GM19438 (cell line): ENCODE measurements around the gene DMKN.

ENCODE experiments used
- ATAC-seq: cut with Tn5 transposase; IDR thresholded peaks from one replicate; pipeline ENCODE4 v1.9.1; 2021; ENCODE audit warnings: low read depth; ENCODE audit not compliant: unreplicated experiment

Gene DMKN

DNA sequence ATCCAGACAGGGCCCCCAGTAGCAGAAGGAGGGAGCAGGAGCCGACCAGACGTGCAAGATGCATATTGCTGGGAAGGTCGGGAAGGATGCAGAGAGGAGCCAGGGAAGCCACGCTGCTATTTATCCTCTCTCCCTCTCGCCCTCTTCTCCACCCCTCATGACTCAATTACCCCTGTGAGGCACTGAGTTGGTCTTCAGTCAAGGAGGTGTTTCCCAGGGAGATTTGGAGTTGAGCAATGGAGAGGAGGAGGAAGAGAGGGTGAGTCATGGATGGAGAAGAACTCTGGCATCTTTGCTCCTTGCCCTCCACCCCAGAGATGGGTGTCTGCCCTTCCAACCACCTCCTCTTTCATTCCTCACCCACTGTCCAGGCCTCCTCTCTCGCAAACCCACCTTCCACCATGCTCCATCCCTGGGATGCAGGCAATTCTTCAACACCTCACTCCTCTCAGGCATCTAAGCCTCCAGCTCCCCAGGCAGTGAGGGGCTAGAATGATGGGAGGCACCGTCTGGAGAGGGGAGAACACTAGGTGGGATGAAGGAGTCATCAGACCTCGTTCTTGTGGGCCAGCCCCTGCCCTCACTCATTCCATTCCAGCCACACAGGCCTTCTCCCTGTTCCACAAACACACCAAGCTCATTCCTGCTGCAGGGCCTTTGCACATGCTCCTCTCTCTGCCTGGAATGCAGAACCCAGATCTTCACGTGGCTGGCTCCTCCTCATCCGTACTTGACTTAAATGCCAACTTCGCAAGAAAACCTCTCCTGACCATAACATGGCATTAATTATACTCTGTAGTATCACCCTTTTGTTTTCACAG is 15.0 kb upstream of the DMKN start, which contains the start of gene SBSN:
TSS of gene SBSN (minus strand) at position 94 of the 821 bp plus-strand sequence. CDS start at position 64, 30 bp downstream.
- ATAC-seq, result no peak

DNA sequence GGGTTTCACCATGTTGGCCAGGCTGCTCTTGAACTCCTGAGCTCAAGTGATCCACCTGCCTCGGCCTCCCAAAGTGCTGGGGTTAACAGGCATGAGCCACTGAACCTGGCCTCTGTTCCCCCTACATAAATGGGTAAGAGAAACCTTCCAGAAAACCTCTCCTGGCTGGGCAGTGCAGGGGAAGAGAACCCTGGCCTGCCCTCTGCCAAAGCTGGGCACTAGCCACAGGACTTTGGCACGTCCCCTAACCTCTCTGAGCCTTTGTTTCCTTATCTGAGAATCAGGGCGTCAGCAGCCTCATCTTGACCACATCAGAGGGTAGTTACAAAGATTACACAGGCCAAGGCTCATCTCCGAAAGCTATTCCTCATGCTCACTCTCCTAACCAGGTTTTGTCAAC is 12.4 kb upstream of the DMKN start:
- ATAC-seq, result no peak

DNA sequence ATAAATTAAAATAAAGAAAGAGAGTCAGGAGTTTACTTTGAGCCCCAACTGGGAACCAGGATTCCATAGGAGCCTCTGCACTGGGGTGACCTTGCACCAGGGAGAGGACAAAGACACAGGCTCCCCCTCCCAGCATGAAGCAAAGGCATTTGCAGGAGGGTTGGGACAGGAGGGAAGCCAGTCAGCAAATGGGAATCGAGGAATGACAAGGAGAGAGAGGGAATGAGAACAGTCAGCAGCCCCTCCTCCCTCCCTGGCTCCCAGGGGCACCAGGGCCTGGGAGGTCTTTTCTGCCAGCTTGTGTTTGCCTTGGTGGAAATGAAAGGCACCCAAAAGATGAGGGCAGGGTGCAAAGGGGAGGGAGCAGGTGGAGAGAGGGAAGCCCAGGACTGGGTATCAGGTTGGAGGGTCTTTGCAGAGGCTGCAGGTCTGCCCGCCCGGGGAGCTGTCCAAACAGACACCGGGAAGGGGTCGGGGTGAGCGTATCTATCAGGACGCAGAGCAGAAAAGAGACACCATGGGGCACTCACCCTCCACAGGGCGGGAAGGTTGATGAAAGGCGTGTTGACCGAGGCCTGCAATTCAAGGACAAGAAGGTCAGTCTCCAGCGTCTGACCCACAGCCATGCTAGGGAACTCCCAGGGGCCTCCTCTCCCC is 10.9 kb upstream of the DMKN start:
- no peak for ATAC-seq

DNA sequence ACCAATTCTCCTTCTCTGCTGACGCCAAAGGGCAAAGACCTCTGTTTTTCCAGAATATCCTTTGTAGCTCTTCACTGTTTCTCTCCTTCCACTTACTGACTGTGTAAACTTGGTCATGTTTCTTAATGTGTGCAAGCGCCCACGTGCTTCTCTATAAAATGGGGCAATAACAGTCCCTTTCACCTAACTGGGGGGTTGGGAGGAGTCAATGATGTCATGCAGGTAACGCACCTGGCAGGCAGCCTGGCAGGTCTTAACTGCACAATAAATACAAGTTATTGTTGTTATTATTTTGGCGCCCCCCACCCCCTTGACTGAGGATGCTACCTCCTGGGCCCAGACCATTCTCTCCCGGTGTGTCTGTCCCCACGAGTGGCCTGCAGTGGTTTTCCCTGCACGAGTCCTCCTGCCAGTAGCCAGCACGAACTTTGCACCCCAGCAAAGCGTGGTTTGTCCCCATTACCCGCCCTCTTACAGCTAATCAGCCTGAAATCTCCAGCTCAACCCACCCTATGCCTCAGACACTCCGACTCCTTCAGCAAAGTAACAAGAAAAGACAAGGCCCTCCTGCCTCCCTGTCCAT is 9.4 kb upstream of the DMKN start:
- no peak for ATAC-seq

DNA sequence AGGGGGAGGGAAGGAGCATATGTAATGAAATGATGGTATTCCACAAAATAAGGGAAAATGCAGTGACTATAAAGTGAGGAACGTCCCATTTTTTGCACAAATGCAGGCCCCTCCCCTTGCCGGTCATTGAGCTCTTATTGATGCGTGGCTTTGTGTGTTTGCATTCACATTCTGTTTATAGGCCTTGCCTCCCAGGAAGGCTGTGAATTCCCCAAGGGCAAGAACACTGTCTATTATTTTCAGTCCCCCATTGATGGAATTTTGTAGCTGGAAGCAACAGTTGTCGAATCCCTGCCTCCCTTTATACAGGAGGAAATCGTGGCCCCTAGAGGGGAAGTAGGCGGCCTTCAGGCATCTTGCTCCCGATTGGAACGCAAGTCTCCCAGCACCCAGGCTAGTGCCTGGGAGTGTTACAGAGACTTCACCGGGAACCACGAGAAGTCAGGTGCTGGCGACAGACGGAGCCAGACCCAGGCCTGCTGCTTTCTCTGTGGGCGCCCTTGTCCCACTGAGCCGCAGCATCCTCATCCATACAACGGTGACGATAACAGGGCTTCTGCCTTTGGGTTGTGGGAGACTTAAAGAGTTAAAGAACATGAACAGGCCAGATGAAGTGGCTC is 7.8 kb upstream of the DMKN start:
- no peak for ATAC-seq

DNA sequence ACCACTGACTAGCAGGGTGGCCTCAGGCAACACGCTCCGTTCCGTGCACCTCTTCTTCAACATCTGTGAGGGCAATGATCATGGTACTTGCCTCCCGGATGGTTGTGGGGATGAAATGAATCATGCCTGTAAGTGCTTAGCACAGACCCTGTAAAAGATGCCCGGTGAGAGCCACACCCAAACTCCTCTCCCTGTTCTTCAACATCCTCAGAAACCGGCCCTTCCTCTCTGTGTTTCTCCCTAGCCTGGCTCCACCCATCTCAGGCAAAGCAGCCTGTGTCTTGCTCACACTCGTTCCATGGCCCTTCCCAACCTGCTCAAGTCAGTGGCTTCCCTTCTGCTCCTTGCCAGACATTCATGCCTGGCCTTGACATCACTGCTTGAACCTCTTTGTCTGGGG is 5.8 kb upstream of the DMKN start:
- ATAC-seq, result no peak

DNA sequence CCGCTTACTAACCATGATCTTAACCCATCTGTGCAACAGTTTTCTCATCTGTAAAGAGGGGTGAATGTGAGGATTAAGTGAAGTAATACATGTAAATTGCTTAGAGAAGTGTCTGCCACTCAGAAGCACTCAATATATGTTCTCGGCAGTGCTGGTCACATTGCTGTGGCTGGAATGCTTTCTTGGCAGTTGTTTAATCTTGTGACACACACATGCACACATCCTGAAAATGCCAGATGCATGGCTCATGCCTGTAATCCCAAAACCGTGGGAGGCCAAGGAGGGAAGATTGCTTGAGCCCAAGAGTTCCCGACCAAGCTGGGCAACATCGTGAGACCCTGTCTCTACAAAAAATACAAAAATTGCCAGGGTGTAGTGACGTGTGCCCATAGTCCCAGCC is 4.9 kb upstream of the DMKN start:
- ATAC-seq, result no peak

DNA sequence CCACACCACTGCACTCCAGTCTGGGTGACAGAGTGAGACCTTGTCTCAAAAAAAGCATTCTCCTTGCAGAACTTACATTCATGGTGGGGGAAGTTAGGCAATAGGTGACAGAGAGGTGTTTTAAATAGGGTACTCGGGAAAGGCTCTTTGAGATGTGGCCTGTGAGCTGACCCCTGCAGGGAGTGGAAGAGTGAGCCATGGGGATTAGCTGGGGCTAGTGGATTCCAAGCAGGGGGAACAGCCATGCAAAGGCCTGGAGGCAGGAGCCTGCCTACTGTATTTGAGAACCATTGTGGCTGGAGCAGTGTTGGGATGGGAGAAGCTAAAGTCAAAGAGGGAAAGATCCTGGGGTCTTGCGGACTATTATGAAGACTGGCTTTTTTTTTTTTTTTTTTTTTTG is 3.9 kb upstream of the DMKN start:
- ATAC-seq, result no peak

DNA sequence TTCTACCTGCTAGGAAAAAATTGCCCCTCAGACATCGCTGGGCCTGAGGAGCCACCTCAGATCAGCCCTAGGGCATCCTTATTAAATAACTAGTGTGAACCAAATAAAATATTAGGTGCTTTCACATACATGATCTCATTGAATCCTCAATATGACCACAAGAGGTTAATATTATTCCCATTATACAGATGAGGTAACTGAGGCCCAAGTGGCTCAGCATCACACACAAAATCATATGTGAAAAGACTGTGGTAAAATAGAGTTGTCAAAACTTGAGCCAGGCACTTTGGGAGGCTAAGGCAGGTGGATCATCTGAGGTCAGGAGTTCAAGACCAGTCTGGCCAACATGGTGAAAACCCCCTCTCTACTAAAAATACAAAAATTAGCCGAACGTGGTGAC is 2.9 kb upstream of the DMKN start:
- no peak for ATAC-seq

DNA sequence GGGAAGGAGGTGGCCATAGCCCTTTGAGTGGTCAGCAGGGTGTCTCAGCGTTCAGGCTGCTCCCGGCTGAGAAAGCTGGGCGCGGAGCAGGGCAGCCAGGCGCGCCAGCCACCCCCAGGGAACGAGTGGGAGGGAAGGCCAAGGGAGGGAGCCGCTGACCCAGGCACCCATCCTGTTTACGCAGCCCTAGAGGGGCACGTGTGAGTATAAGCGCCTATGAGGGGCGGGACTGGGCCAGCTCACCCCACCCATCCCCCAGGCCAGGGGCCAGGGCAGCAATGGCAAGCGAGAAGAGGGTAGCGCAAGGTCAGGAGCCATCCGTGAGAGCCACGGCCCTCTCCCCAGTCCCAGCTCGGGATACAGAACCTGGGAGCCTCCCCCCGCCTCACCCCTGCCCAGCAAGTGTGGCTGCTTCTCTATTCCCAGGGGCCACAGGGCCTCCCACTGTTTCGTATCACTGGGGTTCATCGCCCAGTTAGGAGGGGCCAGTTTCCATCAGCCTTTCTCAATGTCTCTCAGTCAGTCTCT is 897 bp upstream of the DMKN start:
- ATAC-seq, result no peak

DNA sequence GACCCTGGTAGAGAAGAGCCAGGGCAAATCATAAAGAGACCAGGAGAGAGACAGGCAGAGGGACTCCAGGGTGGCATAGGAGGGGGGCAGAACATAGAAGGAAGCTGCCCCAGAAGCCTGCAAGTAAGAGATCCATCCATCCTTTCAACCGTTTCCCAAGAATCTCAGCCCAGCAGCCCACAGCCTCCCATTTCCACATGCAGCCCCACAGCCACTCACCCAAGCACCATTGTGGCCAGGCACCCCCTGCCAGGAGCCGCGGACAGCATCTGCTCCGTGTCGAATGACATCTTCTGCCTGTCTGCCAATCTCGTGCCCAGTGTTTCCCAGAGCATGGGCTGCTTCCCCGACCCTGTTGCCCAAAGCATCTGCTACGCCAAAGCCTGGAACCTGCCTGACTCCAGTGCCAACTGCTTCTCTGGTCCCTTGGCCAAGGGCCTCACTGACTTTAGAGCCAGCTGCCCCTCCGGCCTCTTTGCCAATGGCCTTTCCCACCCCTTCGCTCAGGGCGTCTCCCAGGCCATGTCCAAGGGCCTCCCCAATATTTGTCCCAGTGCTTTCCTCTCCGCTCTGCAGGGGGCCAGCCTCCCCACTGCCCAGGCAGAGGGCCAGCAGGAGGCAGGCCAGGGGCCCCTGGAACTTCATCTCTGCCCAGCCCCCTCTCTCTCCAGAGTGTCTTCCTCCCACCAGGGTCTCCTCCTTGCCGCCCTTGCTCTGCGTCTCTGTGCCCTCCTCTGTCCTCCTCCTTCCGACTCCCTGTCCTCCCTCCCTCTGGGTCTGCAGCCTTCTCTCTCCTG is 420 bp downstream of the DMKN start:
- ATAC-seq, result no peak

DNA sequence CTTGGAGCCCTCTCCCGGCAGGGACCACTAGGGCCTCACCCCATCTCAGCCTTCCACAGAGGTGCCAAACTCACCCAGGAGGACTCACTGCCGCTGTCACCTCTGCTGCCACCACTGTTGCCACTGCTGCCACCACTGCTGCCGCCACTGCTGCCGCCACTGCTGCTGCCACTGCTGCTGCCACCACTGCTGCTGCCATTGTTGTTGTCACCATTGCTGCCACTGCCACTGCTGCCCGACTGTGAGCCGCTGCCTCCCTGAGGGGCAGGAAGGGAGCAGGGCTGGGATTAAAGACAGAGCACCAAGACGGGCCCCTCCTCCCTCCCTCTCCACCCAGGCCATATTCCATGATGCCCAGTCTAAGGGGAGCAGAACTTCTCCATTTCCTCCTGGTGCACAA is 2.1 kb downstream of the DMKN start:
- no peak for ATAC-seq

DNA sequence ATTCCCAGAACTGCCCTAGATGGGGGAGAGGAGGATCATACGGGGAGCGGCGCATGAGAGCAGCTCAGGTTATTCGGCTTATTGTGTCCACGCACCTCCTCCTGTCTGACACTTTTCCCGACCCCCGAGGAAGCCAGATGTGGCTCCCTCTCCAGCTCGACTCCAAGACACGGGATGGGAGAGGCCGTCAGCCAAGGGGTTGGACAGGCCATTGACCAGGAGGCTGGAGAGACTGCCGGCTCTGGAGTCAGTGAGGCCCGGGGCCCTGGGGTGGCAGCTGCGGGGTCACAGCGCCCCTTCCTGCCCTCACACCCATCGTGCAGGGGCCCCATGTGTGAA is 2.9 kb downstream of the DMKN start:
- ATAC-seq, result no peak

DNA sequence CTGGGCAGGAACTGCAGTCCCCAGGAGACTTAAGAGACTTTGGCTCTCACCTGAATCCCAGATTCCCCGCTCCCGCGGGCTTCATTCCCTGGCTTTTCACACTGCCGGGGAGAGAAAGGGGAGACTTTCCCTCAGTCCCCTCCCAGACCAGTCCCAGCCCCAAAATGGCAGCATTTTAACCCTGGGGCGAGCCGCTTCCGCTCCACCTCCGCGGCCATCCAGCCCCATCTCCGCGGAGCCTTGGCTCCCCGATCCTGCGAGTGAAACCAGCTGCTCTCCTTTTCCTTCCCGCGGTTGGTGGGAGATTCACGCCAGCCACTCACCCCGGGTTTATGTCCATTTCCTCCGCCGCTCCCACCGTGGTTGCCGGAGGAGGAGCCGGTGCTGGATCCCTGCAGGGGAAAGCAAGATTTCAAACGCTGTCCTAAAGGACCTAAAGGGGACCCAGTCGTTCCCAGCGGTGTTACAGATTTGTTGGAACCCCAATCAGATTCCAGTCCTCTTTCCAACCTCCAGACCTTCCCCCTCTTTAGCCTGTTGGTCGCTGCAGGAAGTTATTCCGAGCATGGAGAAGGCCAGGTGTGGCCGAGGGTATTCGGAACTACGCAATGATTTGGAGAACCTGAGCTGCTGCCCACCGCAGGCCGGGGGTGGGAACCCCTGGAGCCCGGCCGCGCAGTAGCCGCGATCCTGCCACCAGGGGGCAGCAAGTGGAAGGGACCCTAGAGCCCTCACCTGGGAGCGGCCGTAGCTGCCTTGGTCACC is 3.4 kb downstream of the DMKN start:
- ATAC-seq, result no peak

DNA sequence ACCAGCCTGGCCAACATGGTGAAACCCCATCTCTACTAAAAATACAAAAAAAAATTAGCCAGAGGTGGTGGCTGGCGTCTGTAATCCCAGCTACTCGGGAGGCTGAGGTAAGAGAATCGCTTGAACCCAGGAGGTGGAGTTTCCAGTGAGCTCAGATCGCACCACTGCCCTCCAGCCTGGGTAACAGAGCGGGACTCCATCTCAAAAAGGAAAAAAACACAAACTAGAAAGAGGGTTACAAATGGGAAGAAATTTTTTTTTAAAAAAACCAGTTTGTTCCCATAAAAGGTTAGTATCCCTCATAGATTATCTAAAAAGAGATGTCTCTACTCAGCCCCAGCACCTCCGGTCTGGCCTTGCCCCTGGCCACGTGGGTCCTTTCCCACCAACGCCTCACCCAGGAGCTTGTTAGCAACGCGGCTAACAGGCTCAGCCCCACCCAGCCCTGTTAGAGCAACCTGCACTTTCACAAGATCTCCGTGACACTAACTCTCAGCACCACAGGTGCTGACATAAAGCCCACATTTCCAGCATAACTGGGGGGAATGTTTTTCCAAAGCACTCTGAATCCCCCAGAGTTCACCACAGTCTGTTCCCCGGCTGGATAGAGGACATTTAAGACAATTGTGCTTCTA is 4.3 kb downstream of the DMKN start:
- ATAC-seq, result no peak

DNA sequence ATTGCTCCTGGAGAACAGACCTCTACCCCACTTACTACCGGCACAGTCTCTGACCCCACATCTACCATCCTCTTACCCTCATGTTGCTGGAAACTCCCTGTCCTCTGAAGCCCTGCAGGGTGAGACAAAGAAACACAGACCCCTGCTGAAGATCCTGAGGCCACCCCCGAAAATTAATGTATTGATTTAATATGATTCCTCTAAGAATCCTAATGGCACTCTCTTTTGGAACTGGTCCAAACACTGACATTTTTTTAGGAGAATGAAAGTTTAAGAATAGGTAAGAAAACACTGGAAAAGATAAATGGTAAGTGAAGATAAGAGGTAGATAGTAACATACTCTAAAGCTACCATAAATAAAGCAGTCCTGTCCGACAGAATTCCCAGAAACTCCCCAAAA is 5.3 kb downstream of the DMKN start:
- ATAC-seq, result no peak

DNA sequence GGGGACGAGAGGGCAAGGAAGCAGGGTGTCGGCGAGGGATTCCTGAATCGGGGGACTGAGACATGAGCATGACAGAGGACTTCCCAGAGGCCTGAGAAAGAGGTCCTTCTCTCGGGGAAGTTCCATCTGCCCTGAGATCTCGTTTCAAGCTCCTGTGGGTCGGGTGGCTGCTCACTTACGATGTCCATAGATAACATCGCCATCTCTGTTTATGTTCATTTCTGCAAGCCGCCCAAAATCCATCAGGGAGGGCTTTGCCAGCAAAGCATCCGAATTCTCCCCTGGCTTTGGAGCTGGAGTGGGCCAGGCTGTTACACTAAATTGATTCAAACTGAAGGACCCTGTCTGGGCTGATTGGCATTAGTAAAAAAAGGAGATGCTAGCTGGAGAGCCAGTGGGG is 5.9 kb downstream of the DMKN start:
- no peak for ATAC-seq

DNA sequence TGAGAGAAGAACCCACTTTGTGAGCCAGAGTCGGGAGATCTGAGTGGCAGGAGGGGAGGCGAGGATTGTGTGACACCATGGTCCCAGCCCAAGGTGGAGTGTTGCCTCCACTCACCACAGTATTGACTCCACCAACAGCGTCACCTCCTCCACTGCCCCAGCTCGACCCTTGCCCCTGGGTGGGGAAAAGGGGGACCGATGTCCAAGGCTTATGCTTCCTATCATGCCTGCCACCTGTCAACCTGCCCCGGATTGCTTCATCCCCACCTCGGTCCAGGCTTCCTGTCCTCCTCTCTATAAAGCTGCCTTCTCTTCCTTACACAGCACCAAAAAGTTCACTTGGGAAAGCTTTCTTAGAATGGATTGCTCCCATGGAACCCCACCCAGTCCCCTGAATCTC is 7.4 kb downstream of the DMKN start:
- ATAC-seq, result no peak

DNA sequence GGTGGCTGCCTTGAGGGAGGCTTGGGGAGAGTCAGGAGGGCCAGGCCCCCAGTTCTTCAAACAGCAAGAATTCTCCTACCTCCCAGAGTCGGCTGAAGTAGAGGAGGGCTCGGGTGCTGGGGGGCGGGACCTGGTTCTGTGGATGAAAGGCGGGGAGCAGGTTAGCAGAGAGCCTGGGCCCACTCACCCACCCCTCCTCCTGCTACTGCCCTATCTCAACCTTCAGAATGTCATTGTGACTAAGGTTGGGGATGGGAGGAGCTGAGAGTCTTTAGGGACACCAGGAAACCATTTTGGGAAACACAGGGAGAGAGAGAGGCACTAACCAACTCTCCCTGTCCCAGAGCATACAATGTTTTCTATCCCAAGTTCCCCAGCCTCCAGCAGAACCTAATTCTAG is 10.7 kb downstream of the DMKN start:
- no peak for ATAC-seq
